ENCODE measurements around the gene ITPRID2.
"Not testable (repeated sequence)": the region's sequence is repeated elsewhere in the genome, so short reads cannot be mapped to it uniquely, and the experiment has no call there.

DNA sequence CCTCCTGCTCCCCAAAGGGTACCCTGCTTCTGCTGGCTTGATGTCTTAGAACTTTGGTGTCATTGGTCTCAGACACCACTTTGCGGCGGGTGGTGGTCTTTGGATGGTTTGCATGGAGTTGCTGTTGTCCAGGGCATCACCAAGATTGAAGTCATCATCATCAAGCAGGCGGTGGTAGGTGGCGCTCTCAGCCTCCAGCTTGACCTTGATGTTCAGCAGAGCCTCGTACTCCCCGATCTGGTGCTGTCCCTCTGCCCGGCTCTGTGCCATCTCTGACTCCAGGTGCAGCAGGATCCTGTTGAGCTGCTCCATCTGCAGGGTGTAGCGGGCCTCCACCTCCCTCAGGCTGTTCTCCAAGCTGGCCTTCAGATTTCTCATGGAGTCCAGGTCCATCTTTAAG lies 69.6 kb downstream of the ITPRID2 start:
- not testable (repeated sequence) for TF ChIP-seq POLR2AphosphoS5 (IDR thresholded peaks at IDR 0.05; ENCODE audit: borderline replicate concordance, low read depth, low read length); EZH2 (IDR thresholded peaks at IDR 0.05); FOXP2 (optimal IDR thresholded peaks at IDR 0.05; ENCODE audit: control extremely low read depth, extremely low read length, insufficient read depth)
